Measurements from ENCODE around the gene KLK12.

KLK12 gene, protein sequence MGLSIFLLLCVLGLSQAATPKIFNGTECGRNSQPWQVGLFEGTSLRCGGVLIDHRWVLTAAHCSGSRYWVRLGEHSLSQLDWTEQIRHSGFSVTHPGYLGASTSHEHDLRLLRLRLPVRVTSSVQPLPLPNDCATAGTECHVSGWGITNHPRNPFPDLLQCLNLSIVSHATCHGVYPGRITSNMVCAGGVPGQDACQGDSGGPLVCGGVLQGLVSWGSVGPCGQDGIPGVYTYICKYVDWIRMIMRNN

GRCh38 chr19:51034704-51035103 lies at the start of gene KLK12:
Gene KLK12, minus strand, starts transcription at chr19:51035002. Its CDS starts 381 bp downstream, at chr19:51034621.
- DNase-seq (ENCODE audit: low read depth), result no peak

- no peak for DNase-seq (ENCODE audit: low read depth)
These were observed 49.7 kb upstream of the KLK12 start for GRCh38 chr19:51084505-51084904.

- no peak for DNase-seq (ENCODE audit: low read depth)
These were observed 49.0 kb upstream of the KLK12 start for GRCh38 chr19:51083783-51084182.

DNA sequence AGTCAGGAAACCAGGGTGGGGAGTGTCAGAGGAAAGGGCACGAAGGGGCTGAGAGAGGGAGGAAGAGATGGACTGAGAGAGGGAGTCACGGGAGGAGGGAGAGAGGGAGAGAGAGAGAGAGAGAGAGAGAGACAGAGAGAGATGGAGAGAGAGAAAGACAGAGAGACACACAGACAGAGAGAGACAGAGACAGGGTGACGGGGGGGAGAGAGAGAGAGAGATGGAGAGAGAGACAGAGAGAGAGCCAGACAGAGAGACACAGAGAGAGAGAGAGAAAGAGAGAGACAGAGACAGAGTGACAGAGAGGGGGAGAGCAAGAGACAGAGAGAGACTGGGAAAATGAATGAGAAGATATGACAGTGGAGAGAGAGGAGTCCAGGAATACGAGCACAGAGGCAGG lies 48.4 kb upstream of the KLK12 start:
- DNase-seq (ENCODE audit: low read depth), result no peak

DNA sequence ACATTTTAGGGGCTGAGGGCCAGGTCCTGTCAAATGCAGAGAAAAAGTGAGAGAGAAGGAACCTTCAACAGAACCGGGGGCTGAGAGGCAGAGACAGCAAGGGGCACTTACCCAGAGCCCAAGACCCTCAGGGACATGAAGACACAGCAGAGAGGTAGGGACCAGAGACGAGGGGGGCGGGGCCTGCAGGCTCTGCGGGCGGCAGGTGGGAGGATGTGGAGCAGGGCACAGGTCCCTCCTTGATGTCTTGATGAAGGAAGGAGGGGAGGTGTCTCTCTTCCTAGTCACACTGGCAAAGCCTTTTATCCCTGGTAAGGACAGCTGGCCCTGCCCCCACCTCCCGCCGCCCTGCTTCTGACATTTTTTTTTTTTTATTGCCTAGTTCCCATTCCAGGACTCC lies 47.8 kb upstream of the KLK12 start, which contains the start of gene KLK14:
Gene KLK14, minus strand, starts transcription at position 277 of the 400 bp plus-strand sequence. Its CDS starts 273 bp downstream, at position 4.
- no peak for DNase-seq (ENCODE audit: low read depth)

DNA sequence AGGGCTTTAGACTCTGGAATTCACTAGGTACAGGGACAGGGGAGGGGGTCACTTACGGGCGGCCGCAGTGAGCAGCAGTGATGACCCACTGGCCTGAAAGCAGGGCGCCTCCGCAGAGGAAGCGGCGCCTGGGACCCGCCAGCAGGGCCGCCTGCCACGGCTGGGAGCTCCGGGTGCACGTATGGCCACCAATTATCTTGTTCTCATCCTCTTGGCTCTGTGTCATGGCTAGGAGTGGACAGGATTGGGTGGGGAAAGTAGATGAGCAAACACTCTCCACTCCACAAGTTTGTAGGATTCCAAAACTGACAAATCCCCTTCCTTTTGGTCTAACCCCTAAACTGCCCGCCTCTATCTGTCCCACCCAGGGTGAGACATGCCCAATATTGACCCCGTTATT lies 46.7 kb upstream of the KLK12 start:
- no peak for DNase-seq (ENCODE audit: low read depth)

- no peak for DNase-seq (ENCODE audit: low read depth)
These were observed 44.8 kb upstream of the KLK12 start for GRCh38 chr19:51079481-51080110.

- DNase-seq (ENCODE audit: low read depth), result no peak
These were observed 43.9 kb upstream of the KLK12 start for GRCh38 chr19:51078731-51079130.

- DNase-seq (ENCODE audit: low read depth), result no peak
These were observed 43.3 kb upstream of the KLK12 start for GRCh38 chr19:51078104-51078503.

DNA sequence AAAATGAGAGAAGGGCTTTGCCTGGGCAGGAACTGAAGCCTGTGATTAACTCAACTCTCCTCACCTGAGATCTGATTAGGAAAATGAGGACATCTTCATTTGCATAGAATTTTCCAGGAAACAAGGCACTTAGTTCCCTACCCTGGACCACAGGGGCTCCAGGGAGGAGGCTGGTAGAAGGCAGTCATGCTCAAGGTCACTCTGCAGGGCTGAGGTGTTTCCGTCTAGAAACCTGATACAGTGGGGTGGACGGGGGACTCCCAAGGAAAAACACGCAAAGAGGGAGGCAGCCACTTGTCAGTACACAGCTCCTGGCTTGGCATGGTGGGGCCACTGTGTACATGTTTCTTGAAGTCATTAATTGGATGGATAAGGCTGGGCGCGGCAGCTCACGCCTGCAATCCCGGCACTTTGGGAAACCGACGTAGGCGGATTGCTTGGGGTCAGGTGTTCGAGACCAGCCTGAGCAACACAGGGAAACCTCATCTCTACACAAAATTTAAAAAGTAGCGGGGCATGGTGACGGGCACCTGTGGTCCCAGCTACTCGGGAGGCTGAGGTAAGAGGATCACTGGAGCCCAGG lies 41.9 kb upstream of the KLK12 start:
- no peak for DNase-seq (ENCODE audit: low read depth)

DNA sequence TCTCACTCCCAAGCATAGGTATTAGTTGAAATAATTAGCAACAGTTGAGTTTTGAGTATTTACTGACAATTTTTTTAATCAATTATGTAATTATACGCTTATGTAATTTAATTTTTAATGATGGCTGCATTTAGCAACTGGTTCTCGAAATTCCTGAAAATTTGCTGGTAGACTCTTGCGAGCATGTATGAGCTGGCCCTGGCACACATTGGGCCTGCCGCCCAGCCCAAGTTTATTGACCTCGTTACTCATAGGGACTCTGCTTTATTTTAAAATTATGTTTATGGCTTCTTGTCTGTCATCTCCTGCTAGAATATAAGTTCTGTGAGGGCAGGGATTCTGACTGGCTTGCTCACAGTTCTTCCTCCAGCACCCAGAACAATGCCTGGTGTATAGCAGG lies 41.2 kb upstream of the KLK12 start:
- DNase-seq (ENCODE audit: low read depth), result no peak

GRCh38 chr19:51071095-51071405 lies 36.2 kb upstream of the KLK12 start:
- DNase-seq (ENCODE audit: low read depth), result no peak

- DNase-seq (ENCODE audit: low read depth), result no peak
These were observed 35.7 kb upstream of the KLK12 start for GRCh38 chr19:51070334-51071094.

DNA sequence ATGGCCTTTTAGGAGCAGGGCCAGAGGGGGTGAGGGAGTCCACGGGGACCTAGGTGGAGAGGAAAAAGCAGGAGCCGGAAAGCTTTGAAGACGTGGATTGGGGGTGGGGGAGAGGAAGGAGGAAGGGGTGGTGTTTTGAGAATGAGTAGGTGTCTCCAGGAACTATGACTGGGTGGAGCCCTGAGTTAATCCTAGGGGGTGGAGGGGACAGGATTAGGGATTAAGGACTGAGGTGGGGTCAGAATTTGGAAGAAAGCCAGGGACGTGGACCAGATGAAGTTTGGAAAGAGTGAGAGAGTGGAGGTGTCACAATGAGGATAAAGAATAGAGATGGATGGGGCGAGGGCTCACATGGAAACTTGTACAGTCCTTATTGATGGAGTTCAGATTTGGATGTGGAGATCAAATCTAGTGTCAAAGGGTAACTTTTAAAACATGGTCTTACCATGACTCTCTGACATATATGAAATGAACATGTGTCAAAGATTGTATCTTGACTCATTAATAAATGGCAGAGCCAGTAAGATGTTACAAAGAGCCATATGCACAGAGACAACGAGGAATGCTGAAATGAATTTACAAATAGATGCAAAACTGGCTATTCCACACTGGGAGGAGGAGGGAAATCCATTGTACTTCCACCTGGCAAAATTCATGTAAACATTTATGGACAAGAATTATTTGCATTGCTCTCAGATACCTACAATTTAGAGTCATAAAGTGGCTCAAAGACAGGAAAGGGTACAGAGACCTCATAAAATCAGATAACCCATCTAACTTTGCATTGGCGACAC lies 31.8 kb upstream of the KLK12 start:
- no peak for DNase-seq (ENCODE audit: low read depth)

DNA sequence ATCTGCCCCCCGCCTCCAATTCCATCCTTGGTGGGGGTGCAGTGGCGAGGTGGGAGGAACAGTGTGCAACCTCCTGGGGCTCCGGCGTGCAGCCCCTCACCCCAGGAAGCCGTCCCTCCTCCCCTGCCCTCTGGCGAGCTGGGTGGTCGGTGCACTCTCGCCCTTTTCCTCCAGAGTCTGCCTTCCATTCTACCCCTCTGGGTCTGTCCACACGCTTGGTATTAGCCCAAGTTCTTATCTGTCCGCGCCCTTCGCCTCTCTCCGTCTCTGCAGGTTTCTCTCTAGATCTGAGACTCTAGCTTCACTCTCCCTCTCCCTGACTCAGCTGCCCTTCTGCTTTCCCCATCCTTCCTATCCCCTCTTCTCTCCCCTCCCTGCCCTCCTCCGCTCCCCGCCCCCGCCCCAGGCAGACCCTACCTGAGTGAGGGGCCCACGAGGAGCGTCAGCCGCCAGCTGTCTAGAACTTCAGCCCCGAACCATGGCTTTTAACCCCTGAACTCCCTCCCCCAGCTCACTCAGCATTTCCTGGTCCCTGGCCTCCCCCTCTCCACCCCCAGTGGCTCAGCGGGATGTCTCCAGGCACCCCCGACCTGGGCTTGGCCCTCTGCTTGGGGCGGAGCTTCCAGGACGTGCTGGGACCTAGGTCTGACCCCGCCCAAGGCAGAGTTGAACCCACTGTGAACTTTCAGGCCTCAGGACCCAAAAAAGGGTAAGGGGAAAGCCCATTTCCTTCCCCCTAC lies 30.6 kb upstream of the KLK12 start:
- no peak for DNase-seq (ENCODE audit: low read depth)

DNA sequence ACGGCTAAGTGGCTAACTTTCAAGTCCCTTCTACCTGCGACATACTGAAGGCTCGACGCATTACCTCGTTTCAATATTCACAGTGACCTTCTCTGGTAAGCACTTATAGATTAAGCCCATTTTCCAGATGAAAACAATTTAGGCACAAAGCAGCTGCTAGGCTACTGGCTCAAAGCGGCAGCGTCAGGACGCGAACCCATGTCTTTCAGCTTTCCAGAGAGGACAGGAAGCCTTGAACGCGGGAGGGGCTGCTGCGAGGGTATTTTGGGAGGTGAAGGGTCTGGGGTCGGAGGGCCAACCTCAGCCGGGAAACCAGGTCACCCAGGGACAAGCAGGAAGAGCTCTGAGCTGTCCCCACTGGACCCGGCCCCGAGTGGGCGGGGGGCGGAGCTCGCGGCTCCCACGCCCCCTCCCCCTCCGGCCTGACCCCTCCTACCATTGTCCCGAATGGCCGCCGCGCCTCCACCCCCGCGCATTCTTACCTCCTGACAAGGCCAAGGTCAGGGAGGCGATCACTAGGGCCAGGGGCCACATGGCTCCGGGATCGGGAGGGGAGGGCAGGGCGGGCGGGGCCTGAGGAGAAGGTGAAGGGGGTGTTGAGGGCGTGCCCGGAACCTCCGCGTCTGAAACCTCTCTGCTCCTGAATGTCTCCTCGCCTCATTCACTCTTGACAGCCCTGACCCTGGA lies 29.9 kb upstream of the KLK12 start, which contains the start of gene KLK13:
Gene KLK13, minus strand, starts transcription at position 559 of the 687 bp plus-strand sequence. Its CDS starts 25 bp downstream, at position 534.
- no peak for DNase-seq (ENCODE audit: low read depth)

GRCh38 chr19:51063664-51064063 lies 28.9 kb upstream of the KLK12 start:
- DNase-seq (ENCODE audit: low read depth), result no peak

DNA sequence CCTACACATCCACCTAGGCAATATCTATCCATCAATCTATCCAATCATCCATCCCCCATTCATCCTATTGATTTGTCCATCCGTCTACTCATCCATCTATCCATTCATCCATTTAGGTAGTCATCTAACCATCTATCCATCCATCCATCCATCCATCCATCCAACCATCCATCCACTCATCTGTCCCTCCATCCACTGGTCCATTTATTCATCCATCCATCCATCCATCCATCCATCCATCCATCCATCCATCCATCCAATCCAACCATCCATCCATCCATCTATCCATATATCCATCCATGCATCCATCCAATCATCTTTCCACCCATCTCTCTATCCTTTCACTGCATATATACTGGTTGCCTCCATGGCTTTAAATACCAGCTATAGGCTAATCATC lies 26.2 kb upstream of the KLK12 start:
- no peak for DNase-seq (ENCODE audit: low read depth)

DNA sequence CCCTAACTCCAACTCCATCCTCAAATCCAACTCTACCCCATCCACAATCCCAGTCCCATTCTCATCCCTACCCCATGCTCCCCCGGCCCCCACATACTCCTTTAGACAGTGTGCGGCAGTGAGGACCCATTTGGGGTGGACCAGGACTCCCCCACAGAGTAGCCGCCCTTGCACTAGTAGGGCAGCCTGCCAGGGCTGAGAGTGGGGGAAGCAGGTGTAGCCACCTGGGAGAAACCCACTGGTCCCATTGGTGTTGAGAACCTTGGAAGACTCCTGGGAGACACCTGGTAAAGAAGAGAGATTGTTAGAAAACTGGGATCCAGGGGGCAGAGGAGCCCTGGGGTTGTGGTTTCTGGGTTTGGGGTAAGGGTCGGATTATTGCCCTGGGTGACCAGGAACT lies 25.5 kb upstream of the KLK12 start:
- DNase-seq (ENCODE audit: low read depth), result no peak

DNA sequence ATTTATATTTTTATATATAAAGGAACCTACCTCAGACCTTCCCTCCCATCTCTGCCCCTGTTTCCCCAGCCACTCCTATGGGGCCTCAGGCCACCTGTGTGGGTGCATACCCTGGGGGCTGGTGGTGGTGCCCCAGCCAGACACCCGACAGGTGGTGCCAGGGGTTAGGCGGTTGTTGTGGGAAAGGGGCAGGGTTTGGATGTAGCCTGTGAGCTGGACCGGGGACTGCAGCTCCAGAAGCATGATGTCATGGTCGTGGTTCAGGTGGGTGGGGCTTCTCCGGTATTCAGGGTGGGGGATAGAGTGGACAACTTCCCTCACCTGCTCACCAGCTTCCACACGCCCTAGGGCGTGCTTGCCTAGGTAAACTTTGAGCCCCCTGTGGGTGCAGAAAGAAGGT lies 24.9 kb upstream of the KLK12 start:
- DNase-seq (ENCODE audit: low read depth), result no peak

DNA sequence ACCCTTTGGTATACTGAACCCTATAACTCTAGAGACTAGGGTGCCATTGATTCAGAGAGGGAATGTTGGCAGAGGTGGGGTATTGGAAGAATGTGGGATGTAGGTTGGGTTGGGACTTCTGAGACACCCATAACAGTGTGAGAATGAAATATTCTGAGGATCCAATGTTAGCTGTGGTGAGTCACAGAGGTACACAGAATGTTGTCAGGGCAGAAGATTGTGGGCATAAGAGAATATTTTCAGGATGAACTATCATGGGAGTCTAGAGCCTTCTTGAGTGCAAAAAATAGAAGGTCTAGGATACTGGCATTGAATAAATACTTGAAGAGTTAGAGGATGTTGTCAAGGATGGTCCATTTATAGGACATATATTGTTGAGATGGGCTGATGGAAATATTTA lies 21.1 kb upstream of the KLK12 start:
- no peak for DNase-seq (ENCODE audit: low read depth)

All from stromal cell of bone marrow (primary cell).